Measurements from ENCODE around the gene NINL. TPM values are rescaled to one million over a fixed set of nuclear protein-coding genes. Genes with fewer than 3 reads are reported as not detected.

The NINL gene
- total and polyA plus RNA-seq, 2 of the 4 experiments (the other 2 are of a cell fraction), result 3.0 to 10.4 TPM

GRCh38 chr20:25508083-25508770 is 77.1 kb downstream of the NINL start:
- 72% methylated on average over 3 of the region's 10 CpGs; no CpG with 5 or more reads in 1 of the 2 experiments for WGBS, 2 experiments (ENCODE audit: extremely low coverage in 2 of 2, insufficient read length in 1 of 2)
- no peak overlapping the region for H2BK20ac ChIP-seq (ENCODE audit: low read depth, low read length)
- H3K18ac ChIP-seq (ENCODE audit: low read depth, low read length), result no peak overlapping the region
- peaks cover 11% of the 10 kb centered on the region for H3K9me1 ChIP-seq (ENCODE audit: insufficient read depth, low read length)
- no peak overlapping the region for H3K4me3 ChIP-seq (ENCODE audit: insufficient read depth, low read depth, low read length)
- in situ Hi-C loops (cut with MboI; ENCODE audit: low sequenced_read_pairs), result loop anchor here (25.0 kb wide), 2 partner anchors 154 to 479 kb away; no protein-coding TSS in a partner anchor
- no peak overlapping the region for H3K14ac ChIP-seq (replicated peaks; ENCODE audit: low read depth, low read length)
- no peak overlapping the region for H2BK120ac ChIP-seq (ENCODE audit: low read depth, low read length)
- peak overlapping the region; percentile 49 for H3K27ac ChIP-seq (ENCODE audit: insufficient read depth, low read length)
- no peak overlapping the region for H3K9ac ChIP-seq (ENCODE audit: low read depth, low read length)
- POLR2A ChIA-PET (ENCODE audit: unreplicated experiment), result interaction anchor here (1.0 kb wide), 1 partner anchor 62 kb away, joined by 4 read pairs; no protein-coding TSS in a partner anchor
- dilution Hi-C loops (cut with HindIII; ENCODE audit: low sequenced_read_pairs, unreplicated experiment), result no loop called here
- CTCF ChIA-PET, result interaction anchor here (0.6 to 0.8 kb wide), 2 partner anchors 32 to 514 kb away, joined by 3 read pairs; no protein-coding TSS in a partner anchor
- H3K9me3 ChIP-seq (ENCODE audit: control insufficient read depth, insufficient read depth, low read length), result no peaks in the 10 kb centered on the region
- peak overlapping the region in 1 of 2 experiments; percentile 33; a peak in 1 of 4 replicates for H4K8ac ChIP-seq (ENCODE audit: low read depth in 2 of 2, low read length in 2 of 2)
- intact Hi-C loops (cut with micrococcal nuclease), result loop anchor here (2.0 kb wide), 1 partner anchor 115 kb away; no protein-coding TSS in a partner anchor
- H2AK5ac ChIP-seq (ENCODE audit: low read depth, low read length), result peak overlapping the region; percentile 17; the same call in 1 of the 2 replicates
- H2BK5ac ChIP-seq (ENCODE audit: low read depth, low read length, poor library complexity, severe bottlenecking), result peak overlapping the region; percentile 59
- H3K79me1 ChIP-seq (ENCODE audit: low read depth in 1 of 2, low read length in 2 of 2), result peaks cover 0 to 4% of the 10 kb centered on the region in 2 experiments; a peak in 1 of 4 replicates
- H3K56ac ChIP-seq (ENCODE audit: extremely low read depth, insufficient read depth, low read length), result no peak overlapping the region
- H2BK15ac ChIP-seq (ENCODE audit: low read depth, low read length), result no peak overlapping the region
- peaks cover 10% of the 10 kb centered on the region for H3K4me1 ChIP-seq (ENCODE audit: control insufficient read depth, insufficient read depth, low read length)
- peak; percentile 97 for ATAC-seq (ENCODE audit: low read depth)
- no peaks in the 10 kb centered on the region for H3K27me3 ChIP-seq (ENCODE audit: control insufficient read depth, insufficient read depth, low read length)
- peak overlapping the region; percentile 92 for H2AK9ac ChIP-seq (replicated peaks; ENCODE audit: low read depth, low read length, poor library complexity)
- H4K20me1 ChIP-seq (ENCODE audit: insufficient read depth, low read length), result no peaks in the 10 kb centered on the region
- peaks cover 54% of the 10 kb centered on the region for H3K36me3 ChIP-seq (ENCODE audit: control insufficient read depth, insufficient read depth, low read length)
- H3K4ac ChIP-seq (ENCODE audit: low read depth, low read length), result 0 out of 2 replicates have a peak overlapping the region, but pooled peaks have one; percentile 15
- no peak overlapping the region for H4K5ac ChIP-seq (ENCODE audit: low read depth, low read length)
- H3K23ac ChIP-seq (ENCODE audit: low read depth, low read length), result no peak overlapping the region
- H3K4me2 ChIP-seq (ENCODE audit: low read depth, low read length), result no peak overlapping the region
- no peak overlapping the region; the same call in 1 of the 2 replicates for H4K91ac ChIP-seq (ENCODE audit: insufficient read depth, low read depth, low read length)
- peak overlapping the region; percentile 67 for H2AFZ ChIP-seq (replicated peaks; ENCODE audit: low read length, poor library complexity)
- no TSS peak for BruUV-seq (replicated peaks)
- DNase-seq, result peak; percentile 85
- TF ChIP-seq BHLHE40 (IDR thresholded peaks at IDR 0.05; ENCODE audit: low read depth, low read length) (no peak), MAZ (IDR thresholded peaks at IDR 0.05; ENCODE audit: borderline replicate concordance, low read depth, low read length) (no peak), ELK1 (IDR thresholded peaks at IDR 0.05; ENCODE audit: borderline replicate concordance, low read depth, low read length) (no peak), RAD21 (IDR thresholded peaks at IDR 0.05; ENCODE audit: low read length) (no peak), POLR2A (IDR thresholded peaks at IDR 0.05; ENCODE audit: low read depth, low read length) (no peak), RFX5 (IDR thresholded peaks at IDR 0.05; ENCODE audit: low read depth, low read length) (no peak), MXI1 (IDR thresholded peaks at IDR 0.05; ENCODE audit: borderline replicate concordance, low read depth, low read length) (no peak), CEBPB (IDR thresholded peaks at IDR 0.05; ENCODE audit: low read depth, low read length) (no peak), NFE2L2 (IDR thresholded peaks at IDR 0.05; ENCODE audit: low read depth, low read length) (peak; percentile 91), MAFK (IDR thresholded peaks at IDR 0.05; ENCODE audit: low read depth, low read length) (peak; percentile 81), RCOR1 (IDR thresholded peaks at IDR 0.05; ENCODE audit: insufficient replicate concordance, low read length) (no peak), FOS (IDR thresholded peaks at IDR 0.05; ENCODE audit: low read depth, low read length) (peak; percentile 61), CTCF (conservative IDR thresholded peaks at IDR 0.05; ENCODE audit: low read depth, low read length) (no peak), USF2 (IDR thresholded peaks at IDR 0.05; ENCODE audit: low read depth, low read length) (no peak)
